ENCODE data around the gene PSMC1.

The PSMC1 gene

DNA sequence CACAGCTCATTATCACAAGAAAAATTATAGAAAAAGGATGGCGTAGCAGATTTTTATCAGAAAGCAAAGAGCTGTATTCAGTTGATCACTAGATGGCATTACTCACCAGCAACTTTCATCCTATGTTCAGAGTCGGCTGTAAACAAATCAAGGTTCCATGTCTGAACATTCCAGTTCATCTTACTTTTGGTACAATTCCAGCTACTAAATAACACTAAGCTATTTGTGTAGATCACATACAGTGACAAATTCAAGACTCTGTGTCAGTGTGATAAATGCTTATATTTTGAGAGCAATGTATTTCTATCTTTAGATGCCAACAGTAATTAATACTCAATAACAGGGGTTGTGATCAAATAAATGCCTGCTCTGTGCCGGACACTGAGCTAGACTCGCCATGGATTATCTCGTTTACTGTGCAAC, 45.3 kb downstream of the PSMC1 start:
- CTCF ChIA-PET = interaction anchor here (0.6 to 3.4 kb wide), 8 partner anchors 16 to 458 kb away, joined by 3 to 27 read pairs (median 4); no protein-coding TSS in a partner anchor
- no peak for DNase-seq
- peaks cover 22% of the 10 kb centered on the region for H3K36me3 Mint-ChIP-seq
- H3K4me3 Mint-ChIP-seq = no peak overlapping the region
- H3K9me3 Mint-ChIP-seq = peaks cover 2% of the 10 kb centered on the region
- H3K27ac Mint-ChIP-seq = peak overlapping the region; percentile 3
- H3K4me1 Mint-ChIP-seq = peaks cover 8% of the 10 kb centered on the region
- no peaks in the 10 kb centered on the region for H3K27me3 Mint-ChIP-seq

GRCh38 chr14:90302529-90303303, 46.4 kb downstream of the PSMC1 start:
- Mint-ChIP-seq H3K27me3 (no peaks in the 10 kb centered on the region), H3K9me3 (peaks cover 2% of the 10 kb centered on the region), H3K27ac (no peak overlapping the region), H3K4me3 (no peak overlapping the region), H3K4me1 (peaks cover 8% of the 10 kb centered on the region), H3K36me3 (peaks cover 22% of the 10 kb centered on the region)
- DNase-seq = no peak
- CTCF ChIA-PET = interaction anchor here (1.6 to 3.4 kb wide), 2 partner anchors 215 to 394 kb away, joined by 6 to 27 read pairs; no protein-coding TSS in a partner anchor

GRCh38 chr14:90303473-90303872, 47.1 kb downstream of the PSMC1 start:
- CTCF ChIA-PET = interaction anchor here (3.4 kb wide), 1 partner anchor 394 kb away, joined by 27 read pairs; no protein-coding TSS in a partner anchor
- Mint-ChIP-seq H3K27ac (no peak overlapping the region), H3K9me3 (peaks cover 2% of the 10 kb centered on the region), H3K36me3 (peaks cover 24% of the 10 kb centered on the region), H3K4me3 (no peak overlapping the region), H3K27me3 (no peaks in the 10 kb centered on the region), H3K4me1 (peaks cover 8% of the 10 kb centered on the region)
- DNase-seq = no peak

GRCh38 chr14:90304502-90304901, 48.1 kb downstream of the PSMC1 start:
- Mint-ChIP-seq H3K9me3 (peaks cover 2% of the 10 kb centered on the region), H3K4me1 (peaks cover 8% of the 10 kb centered on the region), H3K4me3 (no peak overlapping the region), H3K27ac (no peak overlapping the region), H3K36me3 (peaks cover 27% of the 10 kb centered on the region), H3K27me3 (no peaks in the 10 kb centered on the region)
- CTCF ChIA-PET = no interaction called here
- DNase-seq = no peak

DNA sequence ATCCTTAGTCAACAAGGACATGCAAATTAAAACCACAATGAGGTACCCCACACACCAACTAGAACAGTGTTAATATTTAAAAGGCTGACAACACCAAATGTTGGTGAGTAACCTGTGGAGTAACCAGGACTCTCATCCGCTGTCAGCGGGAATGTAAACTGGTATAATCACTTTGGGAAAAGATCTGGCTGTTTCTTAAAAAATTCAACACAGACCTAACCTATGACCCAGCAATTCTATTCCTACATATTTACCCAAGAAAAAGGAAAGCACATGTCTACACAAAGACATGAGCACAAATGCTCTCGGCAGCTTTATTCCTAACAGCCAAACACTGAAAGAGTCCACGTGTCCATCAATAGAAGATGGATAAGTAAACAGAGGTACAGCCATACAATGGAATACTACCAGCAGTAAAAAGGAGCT, 48.8 kb downstream of the PSMC1 start:
- CTCF ChIA-PET = interaction anchor here (0.5 kb wide), 1 partner anchor 706 kb away, joined by 3 read pairs; no protein-coding TSS in a partner anchor
- Mint-ChIP-seq H3K9me3 (peaks cover 2% of the 10 kb centered on the region), H3K27me3 (no peaks in the 10 kb centered on the region), H3K4me3 (no peak overlapping the region), H3K27ac (no peak overlapping the region), H3K36me3 (peaks cover 32% of the 10 kb centered on the region), H3K4me1 (peaks cover 8% of the 10 kb centered on the region)
- no peak for DNase-seq

GRCh38 chr14:90308561-90308960, 52.2 kb downstream of the PSMC1 start:
- Mint-ChIP-seq H3K27ac (no peak overlapping the region), H3K27me3 (no peaks in the 10 kb centered on the region), H3K36me3 (peaks cover 36% of the 10 kb centered on the region), H3K4me1 (no peaks in the 10 kb centered on the region), H3K4me3 (no peak overlapping the region), H3K9me3 (no peaks in the 10 kb centered on the region)
- CTCF ChIA-PET = no interaction called here
- DNase-seq = no peak

DNA sequence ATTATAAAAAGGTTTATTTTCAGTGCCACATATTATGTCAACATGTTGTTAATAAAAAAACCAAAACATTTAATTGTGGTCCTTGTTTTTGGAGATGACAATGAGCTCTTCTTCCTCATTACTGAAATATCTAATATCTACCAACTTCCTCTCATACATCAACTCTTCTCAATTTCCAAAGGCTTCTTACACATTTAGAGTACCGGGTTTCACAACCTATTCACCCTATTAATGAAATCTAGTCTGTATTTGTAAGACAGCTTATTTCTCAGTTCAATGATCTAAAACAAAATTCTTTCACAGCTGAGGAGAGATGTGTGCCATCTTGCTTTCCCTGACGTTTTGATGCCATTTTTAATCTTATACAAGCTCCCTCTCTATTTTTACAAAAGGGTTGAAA, 60.9 kb downstream of the PSMC1 start:
- Mint-ChIP-seq H3K27me3 (no peaks in the 10 kb centered on the region), H3K27ac (no peak overlapping the region), H3K9me3 (peaks cover 7% of the 10 kb centered on the region), H3K4me1 (peaks cover 9% of the 10 kb centered on the region), H3K4me3 (no peak overlapping the region), H3K36me3 (peaks cover 45% of the 10 kb centered on the region)
- CTCF ChIA-PET = interaction anchor here (0.6 to 1.1 kb wide), 2 partner anchors 16 to 61 kb away, joined by 3 to 4 read pairs; no protein-coding TSS in a partner anchor
- no peak for DNase-seq

DNA sequence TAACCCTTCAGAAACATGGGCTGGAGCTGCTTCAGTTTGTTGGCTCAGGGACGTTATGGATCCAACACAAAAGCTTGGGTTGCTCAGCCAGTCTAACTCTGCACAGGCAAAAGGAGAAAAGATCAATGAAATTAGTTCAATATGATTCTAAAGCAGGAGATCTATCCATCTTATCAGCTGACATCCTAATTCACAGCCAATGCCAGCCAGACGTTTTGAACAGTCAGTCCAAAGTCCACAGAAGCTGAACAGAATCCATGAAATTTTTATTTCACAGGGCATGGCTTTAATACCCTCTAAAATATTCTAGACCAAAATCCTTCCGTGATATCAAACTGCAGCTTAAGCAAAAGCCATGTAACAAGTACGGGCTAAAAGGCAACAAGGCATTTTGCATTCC, 61.7 kb downstream of the PSMC1 start:
- DNase-seq = no peak
- no peaks in the 10 kb centered on the region for H3K27me3 Mint-ChIP-seq
- CTCF ChIA-PET = interaction anchor here (1.1 kb wide), 1 partner anchor 17 kb away, joined by 4 read pairs; no protein-coding TSS in a partner anchor
- H3K27ac Mint-ChIP-seq = no peak overlapping the region
- H3K4me1 Mint-ChIP-seq = peaks cover 9% of the 10 kb centered on the region
- no peak overlapping the region for H3K4me3 Mint-ChIP-seq
- peaks cover 7% of the 10 kb centered on the region for H3K9me3 Mint-ChIP-seq
- H3K36me3 Mint-ChIP-seq = peaks cover 42% of the 10 kb centered on the region

- Mint-ChIP-seq H3K4me3 (no peak overlapping the region), H3K27ac (no peak overlapping the region)
Measured at GRCh38 chr14:90319173-90319572, 62.8 kb downstream of the PSMC1 start.

GRCh38 chr14:90319634-90320541, 63.5 kb downstream of the PSMC1 start:
- no peak for DNase-seq
- CTCF ChIA-PET = no interaction called here
- H3K27me3 Mint-ChIP-seq = no peaks in the 10 kb centered on the region
- peaks cover 9% of the 10 kb centered on the region for H3K4me1 Mint-ChIP-seq
- peaks cover 7% of the 10 kb centered on the region for H3K9me3 Mint-ChIP-seq
- no peak overlapping the region for H3K27ac Mint-ChIP-seq
- H3K4me3 Mint-ChIP-seq = no peak overlapping the region
- H3K36me3 Mint-ChIP-seq = peaks cover 42% of the 10 kb centered on the region

More at GRCh38 chr14:90319173-90319572, 62.8 kb downstream of the PSMC1 start:
- no peaks in the 10 kb centered on the region for H3K27me3 Mint-ChIP-seq
- no peak for DNase-seq
- peaks cover 40% of the 10 kb centered on the region for H3K36me3 Mint-ChIP-seq
- CTCF ChIA-PET = no interaction called here
- peaks cover 7% of the 10 kb centered on the region for H3K9me3 Mint-ChIP-seq
- H3K4me1 Mint-ChIP-seq = peaks cover 9% of the 10 kb centered on the region

DNA sequence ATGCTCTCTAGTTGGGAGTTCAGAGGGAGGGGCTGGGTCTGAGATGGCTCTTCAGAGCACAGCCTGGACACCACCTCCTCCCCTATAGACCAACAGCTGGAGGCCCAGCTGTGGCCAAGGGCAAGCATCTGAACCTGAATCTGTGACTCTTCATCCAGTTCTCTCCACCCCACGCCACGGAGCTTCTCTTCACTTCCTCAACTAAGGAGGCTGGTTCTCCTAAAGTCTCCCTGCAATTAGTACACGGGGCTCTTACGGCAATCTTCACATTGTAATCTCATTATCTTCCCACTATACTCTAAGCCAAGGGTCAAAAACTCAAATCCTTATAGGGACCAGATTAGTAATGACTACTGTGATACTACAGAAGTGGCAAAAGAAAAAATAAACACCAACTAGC, 65.5 kb downstream of the PSMC1 start:
- no peaks in the 10 kb centered on the region for H3K27me3 Mint-ChIP-seq
- peaks cover 9% of the 10 kb centered on the region for H3K4me1 Mint-ChIP-seq
- no peak for DNase-seq
- peaks cover 7% of the 10 kb centered on the region for H3K9me3 Mint-ChIP-seq
- peaks cover 35% of the 10 kb centered on the region for H3K36me3 Mint-ChIP-seq
- no peak overlapping the region for H3K4me3 Mint-ChIP-seq
- H3K27ac Mint-ChIP-seq = no peak overlapping the region
- CTCF ChIA-PET = no interaction called here

Data from activated naive CD4-positive, alpha-beta T cell treated with anti-CD3 and anti-CD28 coated beads, Interleukin-2, amount 10 ng/mL, durations not matched to agents 7 days and 5 days (primary cell).